Caco-2 (cell line): ENCODE results near the gene EBF3. TPM values are rescaled to one million over a fixed set of nuclear protein-coding genes. Genes with fewer than 3 reads are reported as not detected.

Experiments used
- BruUV-seq: library from RNA; stranded (reverse); fragments of 400-500 nt; replicated peaks from 2 replicates; lab custom pipeline; 2021; lab: Mats Ljungman, UMichigan
- CTCF ChIA-PET: fragments of 300-600 bp; sonication (Branson Sonifier 250); formaldehyde crosslinking; loops from one replicate; lab custom pipeline; 2022; ENCODE audit warnings: antibody characterized with exemption; lab: Charles Lee
- POLR2A ChIA-PET: fragments of 300-600 bp; sonication (Branson Sonifier 250); formaldehyde crosslinking; loops from one replicate; lab custom pipeline; 2022; ENCODE audit warnings: antibody characterized with exemption; lab: Charles Lee
- DNase-seq, 2 experiments: peaks; one replicate each; pipeline versions ENCODE4 v3.0.0 to v3.0.0-alpha.2; 2020 to 2022
- H3K27me3 ChIP-seq: replicated peaks from 2 replicates; pipeline ENCODE4 v1.6.0; 2011; ENCODE audit warnings: low read length; ENCODE audit not compliant: control insufficient read depth, insufficient read depth
- H3K36me3 ChIP-seq: 2 replicates; pipeline ENCODE4 v1.5.1; 2011; ENCODE audit warnings: low read length; ENCODE audit not compliant: control insufficient read depth, insufficient read depth
- H3K4me1 ChIP-seq: fragments of 250-450 bp; sonication (Bioruptor Pico); 2 replicates; pipeline ENCODE4 v1.5.1; 2020; ENCODE audit warnings: mild to moderate bottlenecking
- H3K4me3 ChIP-seq: 2 replicates; pipeline ENCODE4 v1.5.1; 2011; ENCODE audit warnings: low read depth, mild to moderate bottlenecking, control low read depth, low read length
- H3K9me3 ChIP-seq: fragments of 250-450 bp; sonication (Bioruptor Pico); 2 replicates; pipeline ENCODE4 v1.5.1; 2020; ENCODE audit warnings: mild to moderate bottlenecking, moderate library complexity
- H3K27ac Mint-ChIP-seq: one replicate; pipeline ENCODE4 v1.8.0; 2022; ENCODE audit warnings: mixed read lengths; ENCODE audit not compliant: unreplicated experiment
- H3K27me3 Mint-ChIP-seq: one replicate; pipeline ENCODE4 v1.8.0; 2022; ENCODE audit warnings: mixed read lengths; ENCODE audit not compliant: insufficient read depth, unreplicated experiment
- H3K36me3 Mint-ChIP-seq: one replicate; pipeline ENCODE4 v1.8.0; 2022; ENCODE audit warnings: mild to moderate bottlenecking, mixed read lengths; ENCODE audit not compliant: insufficient read depth, unreplicated experiment
- H3K4me1 Mint-ChIP-seq: one replicate; pipeline ENCODE4 v1.8.0; 2022; ENCODE audit warnings: low read depth, mixed read lengths; ENCODE audit not compliant: unreplicated experiment
- H3K4me3 Mint-ChIP-seq: one replicate; pipeline ENCODE4 v1.8.0; 2022; ENCODE audit warnings: mild to moderate bottlenecking, moderate library complexity, mixed read lengths; ENCODE audit not compliant: unreplicated experiment
- H3K9me3 Mint-ChIP-seq: one replicate; pipeline ENCODE4 v1.8.0; 2022; ENCODE audit warnings: mixed read lengths; ENCODE audit not compliant: unreplicated experiment
- intact Hi-C: fragments of 100-400 bp; cut with micrococcal nuclease; formaldehyde crosslinking; loops from one replicate; pipeline ENCODE4 v1.10.0; 2022; ENCODE audit not compliant: unreplicated experiment
- total RNA-seq: library from RNA; stranded (reverse); gene quantifications from 2 replicates; pipeline ENCODE4 v1.2.3, GENCODE V29; 2022
- TF ChIP-seq, protein P1 (sequence below), 2 experiments: fragments of 200-600 bp in 1 of 2; IDR thresholded peaks; 1 replicate in 1 of 2; 2 replicates in 1 of 2; pipeline versions ENCODE4 v1.5.1 to v1.8.0; 2011 to 2022; ENCODE audit warnings: antibody characterized with exemption in 1 of 2, control low read depth in 1 of 2, inconsistent platforms in 1 of 2, low read depth in 1 of 2, low read length in 1 of 2, mild to moderate bottlenecking in 1 of 2, moderate library complexity in 1 of 2; ENCODE audit not compliant: insufficient read depth in 1 of 2, severe bottlenecking in 1 of 2, unreplicated experiment in 1 of 2

The EBF3 gene
- total RNA-seq, 1 experiment from 2014 or later: 0.79 TPM

GRCh38 chr10:129938460-129938859, 25.6 kb downstream of the EBF3 start:
- ChIA-PET POLR2A (no interaction called here), CTCF (no interaction called here)
- peaks cover 18% of the 10 kb centered on the region for H3K27me3 Mint-ChIP-seq
- Histone ChIP-seq H3K36me3 (no peaks in the 10 kb centered on the region), H3K4me1 (no peaks in the 10 kb centered on the region), H3K27me3 (no peaks in the 10 kb centered on the region), H3K4me3 (no peak overlapping the region), H3K9me3 (no peaks in the 10 kb centered on the region)
- H3K36me3 Mint-ChIP-seq: no peaks in the 10 kb centered on the region
- TF ChIP-seq, protein P1, sequence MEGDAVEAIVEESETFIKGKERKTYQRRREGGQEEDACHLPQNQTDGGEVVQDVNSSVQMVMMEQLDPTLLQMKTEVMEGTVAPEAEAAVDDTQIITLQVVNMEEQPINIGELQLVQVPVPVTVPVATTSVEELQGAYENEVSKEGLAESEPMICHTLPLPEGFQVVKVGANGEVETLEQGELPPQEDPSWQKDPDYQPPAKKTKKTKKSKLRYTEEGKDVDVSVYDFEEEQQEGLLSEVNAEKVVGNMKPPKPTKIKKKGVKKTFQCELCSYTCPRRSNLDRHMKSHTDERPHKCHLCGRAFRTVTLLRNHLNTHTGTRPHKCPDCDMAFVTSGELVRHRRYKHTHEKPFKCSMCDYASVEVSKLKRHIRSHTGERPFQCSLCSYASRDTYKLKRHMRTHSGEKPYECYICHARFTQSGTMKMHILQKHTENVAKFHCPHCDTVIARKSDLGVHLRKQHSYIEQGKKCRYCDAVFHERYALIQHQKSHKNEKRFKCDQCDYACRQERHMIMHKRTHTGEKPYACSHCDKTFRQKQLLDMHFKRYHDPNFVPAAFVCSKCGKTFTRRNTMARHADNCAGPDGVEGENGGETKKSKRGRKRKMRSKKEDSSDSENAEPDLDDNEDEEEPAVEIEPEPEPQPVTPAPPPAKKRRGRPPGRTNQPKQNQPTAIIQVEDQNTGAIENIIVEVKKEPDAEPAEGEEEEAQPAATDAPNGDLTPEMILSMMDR (IDR thresholded peaks at IDR 0.05; ENCODE audit: insufficient read depth in 1 of 2, low read depth in 1 of 2, low read length in 1 of 2, severe bottlenecking in 1 of 2, unreplicated experiment in 1 of 2): no peak
- no TSS peak for BruUV-seq
- H3K27ac Mint-ChIP-seq: no peak overlapping the region
- no peak overlapping the region for H3K4me3 Mint-ChIP-seq
- H3K9me3 Mint-ChIP-seq: no peaks in the 10 kb centered on the region
- DNase-seq: no peak
- H3K4me1 Mint-ChIP-seq: no peaks in the 10 kb centered on the region
- intact Hi-C loops: no loop called here

- CTCF ChIA-PET: no interaction called here
- H3K27ac Mint-ChIP-seq: no peak overlapping the region
- intact Hi-C loops: no loop called here
- no peak overlapping the region for H3K4me3 Mint-ChIP-seq
- POLR2A ChIA-PET: no interaction called here
- Histone ChIP-seq H3K4me1 (no peaks in the 10 kb centered on the region), H3K27me3 (no peaks in the 10 kb centered on the region), H3K9me3 (no peaks in the 10 kb centered on the region), H3K4me3 (no peak overlapping the region), H3K36me3 (no peaks in the 10 kb centered on the region)
- DNase-seq: no peak
- H3K27me3 Mint-ChIP-seq: peaks cover 18% of the 10 kb centered on the region
- H3K9me3 Mint-ChIP-seq: no peaks in the 10 kb centered on the region
- TF ChIP-seq, protein P1 (IDR thresholded peaks at IDR 0.05; ENCODE audit: insufficient read depth in 1 of 2, low read depth in 1 of 2, low read length in 1 of 2, severe bottlenecking in 1 of 2, unreplicated experiment in 1 of 2): no peak
- BruUV-seq: no TSS peak
- H3K36me3 Mint-ChIP-seq: no peaks in the 10 kb centered on the region
- H3K4me1 Mint-ChIP-seq: no peaks in the 10 kb centered on the region
Measured at GRCh38 chr10:129937351-129937751, 26.7 kb downstream of the EBF3 start.

GRCh38 chr10:129936923-129937300, 27.2 kb downstream of the EBF3 start:
- TF ChIP-seq, protein P1 (IDR thresholded peaks at IDR 0.05; ENCODE audit: insufficient read depth in 1 of 2, low read depth in 1 of 2, low read length in 1 of 2, severe bottlenecking in 1 of 2, unreplicated experiment in 1 of 2): no peak
- Histone ChIP-seq H3K4me1 (no peaks in the 10 kb centered on the region), H3K36me3 (no peaks in the 10 kb centered on the region), H3K27me3 (no peaks in the 10 kb centered on the region), H3K9me3 (no peaks in the 10 kb centered on the region), H3K4me3 (no peak overlapping the region)
- no TSS peak for BruUV-seq
- Mint-ChIP-seq H3K4me3 (no peak overlapping the region), H3K27me3 (peaks cover 18% of the 10 kb centered on the region), H3K9me3 (no peaks in the 10 kb centered on the region), H3K36me3 (no peaks in the 10 kb centered on the region), H3K27ac (no peak overlapping the region), H3K4me1 (no peaks in the 10 kb centered on the region)
- DNase-seq: no peak
- CTCF ChIA-PET: no interaction called here
- POLR2A ChIA-PET: no interaction called here
- intact Hi-C loops: no loop called here
